Amniotic stem cell (primary cell): ENCODE results near the gene CABP7.

Source experiments
- DNase-seq: peaks from one replicate; lab custom pipeline; 2025; lab: John Stamatoyannopoulos, UW

CABP7 gene

DNA sequence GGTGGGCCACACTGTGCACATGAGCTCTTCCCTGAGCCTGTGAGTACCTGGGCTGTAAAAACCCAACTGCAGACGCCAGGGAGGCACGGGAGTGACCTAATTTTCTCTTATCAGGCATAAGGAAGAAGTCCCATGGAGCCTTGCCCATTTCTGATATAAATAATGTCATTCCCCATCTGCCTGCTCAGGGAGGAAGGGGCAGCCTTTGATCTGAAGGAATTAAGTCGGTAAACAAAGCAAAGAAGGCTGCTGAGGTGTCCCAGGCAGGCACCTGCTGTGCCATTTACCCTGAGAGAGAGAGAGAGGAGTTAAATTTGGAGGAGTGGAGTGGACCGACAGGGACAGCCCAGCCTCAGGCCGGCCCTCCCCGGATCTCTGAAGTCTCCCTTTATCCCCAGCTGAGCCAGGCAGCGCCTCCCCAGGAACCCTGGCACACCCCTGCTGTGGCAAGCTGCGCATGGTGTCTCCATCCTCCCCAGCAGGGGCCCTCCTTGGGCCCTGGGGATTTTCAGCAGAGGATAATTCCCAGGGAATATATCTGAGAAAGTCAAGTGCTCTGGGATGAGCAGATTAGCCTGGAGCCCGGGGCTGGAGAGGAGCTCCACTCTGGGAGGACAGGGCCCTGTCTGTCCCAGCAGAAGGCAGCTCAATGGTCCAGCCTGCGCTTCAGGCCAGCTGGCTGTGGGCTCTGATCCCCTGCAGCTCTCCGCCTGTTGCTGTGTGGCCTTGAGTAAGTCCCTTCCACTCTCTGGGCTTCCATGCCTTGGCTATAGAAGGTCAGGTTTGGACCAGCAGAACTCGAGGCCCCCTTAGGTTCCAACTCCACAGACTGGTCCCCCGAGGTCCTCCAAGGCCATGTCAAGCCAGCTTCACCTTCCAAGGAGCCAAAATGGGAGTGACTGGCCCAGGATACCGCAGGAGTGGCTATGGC is 17.5 kb upstream of the CABP7 start:
- no peak for DNase-seq

DNA sequence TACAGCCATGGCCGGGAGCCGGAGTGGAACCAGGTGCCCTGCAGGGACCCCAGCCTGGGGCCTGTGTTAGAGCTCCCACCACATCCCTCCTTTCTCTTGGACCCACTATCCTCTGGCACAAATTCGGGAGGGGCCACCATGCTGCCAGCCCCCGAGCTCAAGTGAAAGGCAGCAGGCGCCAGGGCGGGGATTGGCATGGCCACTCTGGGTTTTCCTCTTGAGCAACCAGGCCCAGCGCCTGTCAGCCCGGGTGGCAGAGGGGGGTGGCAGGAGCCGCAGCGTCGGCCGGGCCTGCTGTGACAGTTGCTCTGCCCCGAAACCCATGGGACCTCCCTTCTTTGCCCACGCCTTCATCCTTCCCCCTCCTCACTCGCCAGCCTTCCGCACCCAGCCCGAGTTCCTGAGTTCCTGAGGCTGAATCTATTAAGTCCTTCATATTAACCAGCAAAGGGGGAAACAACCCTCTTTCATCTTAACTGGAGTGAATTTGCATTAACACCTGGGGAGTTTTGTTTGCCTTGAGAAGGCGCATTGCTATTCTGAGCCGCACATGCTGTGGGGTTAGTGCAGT is 16.8 kb upstream of the CABP7 start:
- DNase-seq, result no peak

DNA sequence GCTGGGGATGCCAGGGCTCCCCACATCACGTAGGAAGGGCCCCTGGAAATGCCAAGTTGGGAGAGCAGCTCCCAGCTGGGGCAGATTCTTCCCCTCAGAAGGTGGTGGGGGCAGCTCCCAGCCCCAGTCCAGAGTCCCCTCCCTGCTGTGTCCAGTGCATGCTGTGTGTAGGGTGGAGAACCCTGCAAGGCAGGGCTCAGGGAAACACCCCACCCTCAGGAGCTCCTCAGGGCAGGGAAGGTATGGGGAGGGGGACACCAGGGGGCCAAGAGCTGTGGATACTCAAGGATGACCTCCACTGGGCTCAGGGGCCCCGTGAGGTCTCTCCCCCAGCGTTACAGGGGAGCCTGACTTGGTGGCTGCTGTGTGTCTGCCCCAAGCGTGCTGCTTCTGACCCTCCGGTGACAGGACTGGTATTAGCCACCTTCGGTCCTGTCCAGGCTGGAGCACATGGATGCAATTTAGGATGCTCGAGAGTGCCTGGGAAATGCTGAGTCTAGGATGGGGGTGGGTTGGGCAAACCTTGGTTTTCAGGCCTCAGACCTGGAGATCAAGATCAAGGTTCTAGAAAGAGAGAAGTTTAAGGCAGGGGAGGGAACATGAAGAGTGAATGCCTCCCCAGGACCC is 16.1 kb upstream of the CABP7 start:
- DNase-seq, result no peak

DNA sequence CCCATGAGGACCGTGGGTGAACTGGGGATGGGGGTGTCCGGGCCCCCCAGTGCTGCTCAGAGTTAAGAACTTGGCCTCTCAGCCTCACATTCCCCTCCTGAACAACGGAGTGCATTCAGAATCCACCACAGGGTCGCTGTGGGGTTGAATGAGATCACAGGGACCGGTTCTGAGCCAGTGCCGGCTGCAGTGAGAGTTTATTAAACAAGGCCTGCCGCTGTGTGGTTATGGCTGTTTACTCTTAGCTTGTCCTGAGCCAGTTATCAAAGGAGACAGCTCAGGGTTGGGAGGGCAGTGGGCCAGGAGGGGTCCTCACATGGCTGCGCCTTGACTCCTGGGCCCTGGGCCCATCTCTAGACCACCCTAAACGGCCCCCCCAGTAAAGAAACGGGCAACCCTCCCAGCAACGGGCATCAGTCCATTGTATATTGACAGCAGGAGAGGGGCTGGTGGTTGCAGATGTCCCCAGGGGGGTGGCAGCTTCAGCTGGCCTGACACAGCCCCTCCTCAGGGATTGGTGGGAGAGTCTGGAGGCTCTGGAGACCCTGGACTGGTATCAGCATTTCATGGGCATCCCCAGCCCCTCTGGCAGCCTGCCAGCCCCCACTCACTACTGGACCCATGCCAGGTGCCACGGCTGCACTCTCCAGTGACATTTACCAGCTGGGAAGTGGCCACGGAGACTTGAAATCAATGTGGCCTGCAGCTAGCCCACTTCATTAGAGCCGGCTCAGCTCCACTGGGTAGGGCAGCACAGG is 15.1 kb upstream of the CABP7 start:
- DNase-seq, result no peak

DNA sequence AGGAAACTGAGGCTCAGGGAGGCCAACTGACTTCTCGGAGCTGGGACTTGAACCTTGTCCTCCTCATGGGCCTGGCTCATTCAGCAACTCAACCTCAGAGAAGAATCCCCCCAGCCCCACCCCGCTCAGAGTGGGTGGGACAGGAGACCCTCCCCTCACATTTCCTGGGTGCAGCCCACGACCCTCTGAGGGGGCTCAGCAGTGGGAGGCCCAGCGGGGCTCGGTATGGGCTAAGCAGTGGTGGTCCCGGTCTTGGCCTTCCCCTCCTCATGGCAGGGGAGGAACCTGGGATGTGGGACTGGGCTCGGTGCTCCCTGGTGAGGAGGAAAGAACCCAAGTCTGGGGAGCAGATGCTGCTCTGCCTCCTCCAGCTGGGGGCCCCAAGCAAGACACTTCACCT is 14.2 kb upstream of the CABP7 start:
- DNase-seq, result no peak

DNA sequence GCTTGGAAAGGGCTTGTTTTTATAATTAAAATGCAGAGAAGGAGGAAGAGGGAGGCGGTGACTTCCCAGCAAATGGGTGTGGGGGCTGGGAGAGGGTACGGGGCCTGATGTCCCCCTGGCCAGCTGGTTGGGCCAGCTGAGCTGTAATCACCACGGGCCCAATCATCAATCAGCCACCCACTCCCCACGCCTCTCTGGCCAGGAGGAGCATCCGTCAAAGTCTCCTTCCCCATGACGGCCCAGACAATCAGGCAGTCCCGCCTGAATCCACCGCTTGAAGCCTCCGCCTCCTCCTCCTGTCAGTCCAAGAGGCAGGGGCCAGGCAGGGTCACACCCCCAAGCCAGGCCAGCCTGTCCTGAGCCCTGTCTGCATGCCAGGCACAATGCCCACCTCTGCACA is 13.3 kb upstream of the CABP7 start:
- no peak for DNase-seq

DNA sequence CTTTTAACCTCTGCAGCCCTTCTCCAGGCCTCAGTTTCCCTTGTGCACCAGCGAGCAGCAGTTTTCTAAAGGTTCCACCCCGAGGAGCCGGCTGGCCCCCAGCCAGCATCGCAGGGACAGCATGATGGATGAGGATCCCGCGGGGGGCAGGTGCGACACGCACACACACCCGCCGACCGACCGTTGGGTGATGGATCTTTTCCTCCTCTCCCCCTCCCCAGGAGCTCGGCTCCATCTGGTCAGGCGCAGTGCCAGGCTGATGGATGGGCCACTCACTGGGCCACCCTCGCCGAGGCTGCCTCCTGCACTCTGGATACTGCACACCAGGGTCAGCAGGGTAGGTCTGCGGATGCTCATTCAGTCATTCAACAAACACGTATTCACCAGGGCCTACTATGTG is 12.8 kb upstream of the CABP7 start:
- no peak for DNase-seq

DNA sequence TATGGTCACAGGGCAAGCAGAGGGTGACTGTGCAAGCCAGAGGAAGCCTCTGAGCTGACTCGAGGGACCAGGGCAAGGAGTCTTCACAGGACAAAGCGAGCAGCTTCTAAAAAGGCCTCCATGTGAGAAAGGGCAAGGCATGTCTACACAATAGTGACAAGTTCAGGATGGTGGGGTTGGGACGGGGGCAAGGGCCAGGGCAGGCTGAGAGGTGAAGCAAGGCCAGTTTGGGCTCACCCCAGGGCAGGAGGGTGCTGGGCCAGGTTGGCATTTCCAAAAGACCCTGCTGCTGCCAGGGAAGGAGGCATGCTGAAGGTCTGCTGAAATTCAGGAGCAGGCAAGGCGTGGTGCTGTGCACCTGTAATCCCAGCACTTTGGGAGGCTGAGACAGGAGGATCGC is 12.3 kb upstream of the CABP7 start:
- DNase-seq, result no peak

DNA sequence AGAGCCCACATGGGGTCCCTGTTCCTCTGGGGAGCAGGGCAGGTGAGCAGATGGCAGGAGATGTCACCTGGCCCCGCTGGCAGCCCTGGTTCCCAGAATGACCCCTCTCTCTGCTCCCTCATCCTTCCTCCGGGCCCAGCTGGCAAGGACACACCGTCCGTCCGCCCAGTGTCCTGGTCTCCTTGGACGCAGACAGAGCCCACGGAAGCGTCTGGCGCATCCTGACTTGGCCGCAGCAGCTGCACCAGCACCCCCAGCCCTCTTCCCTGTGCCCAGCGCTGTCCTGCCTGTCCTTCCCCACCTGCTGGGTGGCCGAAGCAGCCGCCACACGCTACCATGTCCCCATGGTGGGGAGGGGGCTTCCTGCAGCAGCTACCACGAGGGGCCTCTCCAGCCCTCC is 9.6 kb upstream of the CABP7 start:
- DNase-seq, result no peak

DNA sequence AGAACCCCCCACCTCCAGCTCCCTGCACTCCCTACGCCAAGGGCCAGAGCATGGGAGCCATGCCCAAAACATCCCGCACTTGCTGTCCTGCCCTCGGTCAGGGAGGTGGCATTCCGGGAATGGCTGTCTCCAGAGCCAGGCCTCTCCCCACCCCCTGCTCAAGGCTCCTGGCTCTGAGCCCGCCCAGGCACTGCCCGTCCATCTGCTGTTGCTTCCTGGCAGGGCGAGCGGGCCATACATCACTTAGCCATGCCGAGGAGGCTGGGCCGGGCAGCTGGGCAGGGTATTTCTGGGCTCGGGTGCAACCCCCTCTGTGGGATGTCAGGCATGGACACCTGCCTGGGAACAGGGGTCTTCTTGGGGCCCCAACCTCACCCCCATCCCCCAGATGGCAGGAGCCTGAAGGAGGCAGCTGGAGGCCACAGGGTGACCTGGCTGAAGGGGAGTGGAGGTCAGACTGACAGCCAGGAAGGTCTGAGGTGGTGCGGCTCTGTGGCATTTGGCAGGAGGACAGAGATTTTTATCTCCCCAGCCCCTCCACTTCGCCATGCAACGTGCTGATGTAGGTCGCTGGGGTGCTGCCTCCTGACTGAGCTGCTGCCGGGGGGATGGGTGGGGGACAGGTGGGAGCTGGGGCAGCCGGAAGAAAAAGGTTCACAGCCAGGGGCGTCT is 8.7 kb upstream of the CABP7 start:
- DNase-seq, result no peak

DNA sequence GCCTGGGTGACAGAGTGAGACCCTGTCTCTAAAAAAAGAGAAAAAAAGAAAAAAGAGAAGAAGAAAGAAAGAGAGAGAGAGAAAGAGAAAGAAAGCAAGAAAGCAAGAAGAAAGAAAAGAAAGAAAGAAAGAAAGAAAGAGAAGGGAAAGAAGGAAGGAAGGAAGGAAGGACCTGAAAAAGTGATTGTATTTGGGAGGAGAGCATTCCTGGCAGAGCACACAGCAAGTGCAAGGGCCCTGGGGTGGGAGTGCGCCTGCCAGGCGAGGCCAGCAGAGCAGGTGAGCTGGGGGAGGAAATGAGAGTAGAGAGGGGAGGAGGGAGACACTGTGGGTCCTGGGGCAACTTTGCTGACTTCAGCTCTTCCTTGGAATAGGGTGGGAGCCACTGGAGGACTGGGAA is 7.7 kb upstream of the CABP7 start:
- DNase-seq, result no peak

DNA sequence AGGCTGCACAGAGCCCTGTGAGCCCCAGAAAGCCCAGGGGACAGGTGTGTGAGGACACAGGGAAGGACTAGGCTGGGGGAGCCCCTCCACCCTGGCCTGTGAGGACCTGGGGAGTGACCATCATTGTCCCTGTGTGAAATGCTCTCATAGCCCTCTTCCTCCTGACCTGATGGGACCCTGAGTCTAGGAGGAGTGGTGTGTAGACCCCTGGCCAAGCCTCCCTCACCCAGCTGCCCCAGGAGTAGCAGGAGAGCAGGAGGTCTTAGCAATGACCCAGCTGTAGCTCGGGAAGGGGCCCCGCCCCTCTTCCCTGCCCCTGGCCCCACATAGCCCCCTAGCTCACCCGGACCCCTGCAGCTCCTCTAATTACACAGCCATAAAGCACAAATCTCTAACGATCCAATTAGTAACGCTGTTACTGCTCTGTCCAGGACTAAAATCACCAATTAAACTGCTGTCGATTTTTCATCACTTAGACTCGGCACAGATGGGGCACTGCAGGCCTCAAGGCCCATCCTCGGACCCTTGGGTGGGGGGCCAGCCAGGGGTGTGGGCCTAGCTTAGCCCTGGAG is 6.6 kb upstream of the CABP7 start:
- DNase-seq, result no peak

DNA sequence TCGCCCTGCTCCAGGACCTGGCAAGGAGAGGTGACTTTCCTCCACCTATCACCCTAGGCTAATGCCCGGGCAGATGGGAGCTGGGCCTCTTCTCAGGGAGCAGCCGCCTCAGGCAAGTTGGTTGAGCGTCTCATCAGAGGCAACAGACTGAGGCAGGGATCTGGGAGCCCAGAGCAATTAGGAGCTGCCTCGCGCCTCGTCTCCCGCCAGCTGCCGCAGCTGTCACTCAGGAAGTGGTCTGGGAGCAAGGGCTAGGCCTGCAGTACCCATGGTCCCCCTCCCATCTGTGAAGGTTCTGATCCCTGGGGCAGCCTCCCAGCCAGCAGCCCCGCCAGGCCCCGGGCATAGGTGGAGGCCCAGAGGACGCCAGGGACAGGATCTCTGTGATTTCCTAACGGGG is 4.6 kb upstream of the CABP7 start:
- DNase-seq, result no peak

DNA sequence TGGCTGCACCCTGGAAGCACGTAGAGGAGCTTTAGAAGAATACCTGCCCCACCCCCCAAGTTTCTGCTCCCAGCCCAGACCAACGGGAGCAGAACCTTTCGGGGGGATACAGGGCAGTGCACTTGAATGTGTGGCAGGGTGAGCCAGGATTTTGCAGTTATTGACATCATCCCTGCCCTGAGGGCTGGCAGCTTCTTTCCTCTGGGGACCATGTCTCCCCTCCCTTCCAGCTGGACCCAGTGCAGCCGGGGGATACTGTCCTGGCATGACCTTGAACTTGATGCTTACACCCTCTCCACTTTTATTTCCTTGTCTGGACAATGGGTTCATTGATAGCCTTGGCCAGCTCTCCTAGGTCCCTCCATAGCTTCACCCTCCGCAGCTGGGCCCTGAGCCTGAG is 4.1 kb upstream of the CABP7 start:
- no peak for DNase-seq

DNA sequence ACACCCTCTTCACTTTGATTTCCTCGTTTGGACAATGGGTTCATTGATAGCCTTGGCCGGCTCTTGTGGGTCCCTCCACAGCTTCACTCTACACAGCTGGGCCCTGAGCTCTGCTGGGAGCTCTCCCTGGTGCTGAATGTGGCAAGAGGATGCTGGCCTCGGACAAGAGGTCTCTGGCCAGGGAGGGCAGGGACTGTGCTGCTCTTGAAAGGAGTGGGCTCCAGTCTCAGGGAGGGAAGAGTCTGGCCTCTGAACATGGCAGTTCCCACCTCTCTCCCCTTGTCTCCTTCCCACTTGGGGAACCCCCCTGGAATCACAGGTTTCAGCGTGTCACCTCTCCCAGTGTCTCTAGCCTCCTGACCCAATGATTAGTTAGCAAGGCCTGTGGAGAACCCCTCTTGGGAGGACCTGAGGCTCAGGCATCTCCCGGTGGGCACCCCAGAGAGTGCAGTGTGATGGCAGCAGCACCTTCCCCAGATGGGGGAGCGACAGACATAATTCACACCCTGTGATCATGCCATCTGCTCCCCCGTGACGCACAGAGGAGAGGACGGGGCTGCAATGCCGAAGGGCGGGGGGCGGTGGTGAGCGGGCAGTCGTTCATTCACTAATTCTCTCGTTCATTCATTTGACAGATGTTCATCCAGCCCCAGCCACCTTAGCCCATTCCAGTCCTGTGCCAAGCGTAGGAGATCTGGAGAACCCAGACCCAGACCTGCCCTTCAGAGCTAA is 2.8 kb upstream of the CABP7 start:
- no peak for DNase-seq

DNA sequence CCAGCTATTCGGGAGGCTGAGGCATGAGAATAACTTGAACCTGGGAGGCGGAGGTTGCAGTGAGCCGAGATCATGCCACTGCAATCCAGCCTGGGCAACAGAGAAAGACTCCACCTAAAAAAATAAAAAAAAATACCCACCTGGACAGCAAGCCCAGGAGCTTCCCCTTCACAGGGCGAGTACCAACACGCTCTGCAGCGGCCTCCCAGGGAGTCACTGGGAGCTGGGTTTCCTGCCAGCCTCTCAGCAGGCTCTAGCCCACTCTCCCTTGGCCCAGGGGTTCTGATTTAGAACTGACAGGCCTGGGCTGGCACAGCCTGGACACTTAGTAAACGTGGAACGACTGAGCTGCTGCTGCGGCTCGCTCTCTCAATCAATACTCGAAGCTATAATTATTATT is 2.0 kb upstream of the CABP7 start:
- DNase-seq, result no peak

DNA sequence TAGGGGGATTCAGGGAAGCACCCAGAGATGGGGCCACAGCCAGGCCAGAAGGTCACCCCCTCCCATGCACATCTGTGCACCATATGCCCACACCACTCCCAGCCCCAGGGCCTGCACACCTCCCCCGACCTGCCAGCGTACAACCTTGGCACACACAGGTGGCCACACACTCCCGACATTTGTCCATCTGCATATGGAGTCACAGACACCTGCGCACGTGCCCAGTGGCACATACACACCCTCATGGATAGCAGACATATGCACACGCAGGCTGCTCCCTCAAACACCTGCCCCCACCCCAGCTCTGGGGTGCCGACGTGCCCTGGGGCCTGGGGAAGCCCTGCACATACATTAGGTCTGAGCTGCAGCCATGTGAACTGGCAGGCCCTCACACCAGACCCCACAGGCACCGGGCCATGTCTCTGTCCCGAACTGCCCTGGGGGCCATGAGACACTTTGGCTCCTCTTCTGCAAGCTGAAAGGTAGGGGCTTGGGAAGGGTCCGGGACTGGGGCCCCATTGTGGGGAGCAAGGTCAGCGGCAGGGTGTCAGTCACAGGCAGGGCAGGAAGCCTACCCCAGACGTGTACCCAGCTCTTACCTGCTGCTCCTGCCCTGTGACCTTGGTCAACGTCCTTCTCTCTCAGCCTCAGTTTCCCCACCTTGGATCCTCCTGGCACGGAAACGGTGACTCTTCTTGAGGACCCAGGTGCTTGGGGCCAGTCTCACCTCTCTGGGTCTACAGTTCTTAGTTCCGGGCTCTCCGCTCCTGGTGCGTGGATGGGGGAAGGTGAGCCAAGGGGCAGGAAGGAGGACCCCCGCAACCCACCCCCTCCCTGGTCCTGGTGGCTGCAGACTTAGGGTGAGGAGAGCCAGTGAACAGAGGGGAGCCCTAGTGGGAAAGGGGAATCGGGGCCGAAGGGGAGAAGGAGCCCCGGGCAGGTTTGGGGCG is 579 bp upstream of the CABP7 start:
- DNase-seq, result no peak

DNA sequence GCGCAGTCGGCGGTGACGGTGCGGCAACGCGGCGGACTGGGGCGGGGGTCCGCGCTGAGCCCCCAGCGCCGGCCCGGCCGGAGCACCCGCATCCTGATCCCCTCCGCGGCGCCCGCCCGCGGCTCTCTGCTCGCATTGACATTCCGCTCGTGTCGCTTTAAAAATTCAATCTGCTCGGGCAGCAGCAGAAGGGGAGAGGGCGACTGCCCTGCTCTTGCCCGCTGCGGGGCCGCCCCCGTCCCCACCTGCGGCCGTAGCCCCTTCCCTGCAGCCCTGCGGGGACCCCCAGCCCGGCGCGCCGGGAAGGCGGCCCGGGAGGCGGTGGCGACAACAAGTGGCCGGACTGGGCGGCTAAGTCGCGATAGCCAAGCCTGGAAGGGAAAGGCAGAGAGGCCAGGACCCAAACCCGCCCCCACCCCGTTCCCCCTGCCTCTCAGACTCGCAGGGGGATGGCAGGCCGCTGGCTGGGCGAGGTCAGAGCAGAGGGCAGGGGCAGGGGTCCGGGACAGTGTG is 1.1 kb downstream of the CABP7 start:
- no peak for DNase-seq

DNA sequence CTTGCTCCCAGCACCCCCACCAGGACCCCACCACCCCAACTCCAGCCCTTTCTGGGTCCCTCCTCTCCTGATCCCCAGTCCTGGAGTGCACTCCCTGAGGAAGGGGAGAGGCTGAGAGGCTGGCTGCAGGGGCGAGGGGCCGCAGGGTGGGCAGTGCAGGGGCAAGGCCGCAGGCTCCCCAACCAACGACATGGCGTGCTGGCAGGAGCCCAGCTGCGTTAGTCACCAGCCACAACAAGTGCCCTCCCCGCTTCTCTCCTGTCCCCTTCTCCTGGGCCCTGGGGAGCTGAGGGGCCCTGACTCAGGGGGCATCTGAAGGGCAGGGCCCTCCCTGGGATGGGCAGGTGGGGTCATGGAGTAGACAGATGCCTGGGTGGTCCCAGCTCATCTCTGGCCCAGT is 2.3 kb downstream of the CABP7 start:
- no peak for DNase-seq

DNA sequence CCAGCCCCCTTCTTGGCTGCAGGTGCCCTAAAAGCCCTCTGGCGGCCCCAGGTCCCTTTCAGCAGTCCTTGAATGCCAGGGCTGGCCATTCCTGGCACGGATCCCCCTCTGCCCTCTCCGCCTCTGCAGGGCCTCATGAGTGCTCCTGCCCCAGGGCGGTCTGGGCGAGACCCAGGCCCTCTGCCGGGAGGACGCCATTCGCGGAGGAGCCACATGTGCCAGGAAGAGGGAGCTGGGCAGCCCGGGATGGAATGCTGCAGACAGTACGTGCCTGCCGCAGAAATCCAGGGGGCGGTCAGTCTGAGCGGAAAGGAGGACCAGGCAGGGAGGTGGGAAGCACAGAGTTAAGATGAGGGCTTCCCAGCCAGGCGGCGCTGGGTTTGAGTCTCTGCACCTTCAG is 2.8 kb downstream of the CABP7 start:
- no peak for DNase-seq
